ENCODE results near the gene VMAC. TPM values are rescaled to one million over a fixed set of nuclear protein-coding genes. Genes with fewer than 3 reads are reported as not detected.

VMAC gene
- total and polyA plus RNA-seq, 9 of the 15 experiments (the other 6 are each of a cell fraction or from before 2014, with no cell fraction given): 0.03 to 3.4 (median 1.1) TPM

DNA sequence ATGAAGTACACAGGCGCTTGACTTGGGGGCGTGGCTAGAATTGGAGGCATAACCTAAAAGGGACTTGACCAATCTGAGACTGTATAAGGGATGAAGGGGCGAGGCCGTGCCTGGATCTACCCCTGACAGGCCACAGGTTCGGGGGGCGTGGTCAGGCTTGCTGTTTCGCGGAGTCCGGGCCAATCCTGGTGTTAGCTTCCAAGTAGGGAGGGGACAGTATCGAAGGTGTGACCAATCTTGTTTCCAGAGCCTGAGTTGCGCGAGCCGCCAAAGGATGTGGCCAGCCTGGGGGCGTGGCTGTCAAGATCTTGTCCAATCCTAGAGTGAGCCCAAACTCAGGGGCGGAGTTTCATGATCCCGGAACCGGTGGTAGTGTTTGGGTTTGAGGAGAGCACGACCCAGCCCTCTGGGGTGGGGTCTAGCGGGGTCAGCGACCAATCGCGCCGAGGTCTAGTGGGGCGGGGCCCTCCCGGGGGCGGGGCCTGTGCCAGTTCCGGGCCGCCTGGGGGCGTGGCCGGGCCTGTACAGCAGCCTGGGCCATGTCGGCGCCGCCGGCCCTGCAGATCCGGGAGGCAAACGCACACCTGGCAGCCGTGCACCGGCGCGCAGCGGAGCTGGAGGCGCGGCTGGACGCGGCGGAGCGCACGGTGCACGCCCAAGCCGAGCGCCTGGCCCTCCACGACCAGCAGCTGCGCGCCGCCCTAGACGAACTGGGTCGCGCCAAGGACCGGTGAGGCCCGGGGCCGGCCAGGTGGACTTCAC, at the start of gene VMAC (continued):
- TF ChIP-seq, protein P1, sequence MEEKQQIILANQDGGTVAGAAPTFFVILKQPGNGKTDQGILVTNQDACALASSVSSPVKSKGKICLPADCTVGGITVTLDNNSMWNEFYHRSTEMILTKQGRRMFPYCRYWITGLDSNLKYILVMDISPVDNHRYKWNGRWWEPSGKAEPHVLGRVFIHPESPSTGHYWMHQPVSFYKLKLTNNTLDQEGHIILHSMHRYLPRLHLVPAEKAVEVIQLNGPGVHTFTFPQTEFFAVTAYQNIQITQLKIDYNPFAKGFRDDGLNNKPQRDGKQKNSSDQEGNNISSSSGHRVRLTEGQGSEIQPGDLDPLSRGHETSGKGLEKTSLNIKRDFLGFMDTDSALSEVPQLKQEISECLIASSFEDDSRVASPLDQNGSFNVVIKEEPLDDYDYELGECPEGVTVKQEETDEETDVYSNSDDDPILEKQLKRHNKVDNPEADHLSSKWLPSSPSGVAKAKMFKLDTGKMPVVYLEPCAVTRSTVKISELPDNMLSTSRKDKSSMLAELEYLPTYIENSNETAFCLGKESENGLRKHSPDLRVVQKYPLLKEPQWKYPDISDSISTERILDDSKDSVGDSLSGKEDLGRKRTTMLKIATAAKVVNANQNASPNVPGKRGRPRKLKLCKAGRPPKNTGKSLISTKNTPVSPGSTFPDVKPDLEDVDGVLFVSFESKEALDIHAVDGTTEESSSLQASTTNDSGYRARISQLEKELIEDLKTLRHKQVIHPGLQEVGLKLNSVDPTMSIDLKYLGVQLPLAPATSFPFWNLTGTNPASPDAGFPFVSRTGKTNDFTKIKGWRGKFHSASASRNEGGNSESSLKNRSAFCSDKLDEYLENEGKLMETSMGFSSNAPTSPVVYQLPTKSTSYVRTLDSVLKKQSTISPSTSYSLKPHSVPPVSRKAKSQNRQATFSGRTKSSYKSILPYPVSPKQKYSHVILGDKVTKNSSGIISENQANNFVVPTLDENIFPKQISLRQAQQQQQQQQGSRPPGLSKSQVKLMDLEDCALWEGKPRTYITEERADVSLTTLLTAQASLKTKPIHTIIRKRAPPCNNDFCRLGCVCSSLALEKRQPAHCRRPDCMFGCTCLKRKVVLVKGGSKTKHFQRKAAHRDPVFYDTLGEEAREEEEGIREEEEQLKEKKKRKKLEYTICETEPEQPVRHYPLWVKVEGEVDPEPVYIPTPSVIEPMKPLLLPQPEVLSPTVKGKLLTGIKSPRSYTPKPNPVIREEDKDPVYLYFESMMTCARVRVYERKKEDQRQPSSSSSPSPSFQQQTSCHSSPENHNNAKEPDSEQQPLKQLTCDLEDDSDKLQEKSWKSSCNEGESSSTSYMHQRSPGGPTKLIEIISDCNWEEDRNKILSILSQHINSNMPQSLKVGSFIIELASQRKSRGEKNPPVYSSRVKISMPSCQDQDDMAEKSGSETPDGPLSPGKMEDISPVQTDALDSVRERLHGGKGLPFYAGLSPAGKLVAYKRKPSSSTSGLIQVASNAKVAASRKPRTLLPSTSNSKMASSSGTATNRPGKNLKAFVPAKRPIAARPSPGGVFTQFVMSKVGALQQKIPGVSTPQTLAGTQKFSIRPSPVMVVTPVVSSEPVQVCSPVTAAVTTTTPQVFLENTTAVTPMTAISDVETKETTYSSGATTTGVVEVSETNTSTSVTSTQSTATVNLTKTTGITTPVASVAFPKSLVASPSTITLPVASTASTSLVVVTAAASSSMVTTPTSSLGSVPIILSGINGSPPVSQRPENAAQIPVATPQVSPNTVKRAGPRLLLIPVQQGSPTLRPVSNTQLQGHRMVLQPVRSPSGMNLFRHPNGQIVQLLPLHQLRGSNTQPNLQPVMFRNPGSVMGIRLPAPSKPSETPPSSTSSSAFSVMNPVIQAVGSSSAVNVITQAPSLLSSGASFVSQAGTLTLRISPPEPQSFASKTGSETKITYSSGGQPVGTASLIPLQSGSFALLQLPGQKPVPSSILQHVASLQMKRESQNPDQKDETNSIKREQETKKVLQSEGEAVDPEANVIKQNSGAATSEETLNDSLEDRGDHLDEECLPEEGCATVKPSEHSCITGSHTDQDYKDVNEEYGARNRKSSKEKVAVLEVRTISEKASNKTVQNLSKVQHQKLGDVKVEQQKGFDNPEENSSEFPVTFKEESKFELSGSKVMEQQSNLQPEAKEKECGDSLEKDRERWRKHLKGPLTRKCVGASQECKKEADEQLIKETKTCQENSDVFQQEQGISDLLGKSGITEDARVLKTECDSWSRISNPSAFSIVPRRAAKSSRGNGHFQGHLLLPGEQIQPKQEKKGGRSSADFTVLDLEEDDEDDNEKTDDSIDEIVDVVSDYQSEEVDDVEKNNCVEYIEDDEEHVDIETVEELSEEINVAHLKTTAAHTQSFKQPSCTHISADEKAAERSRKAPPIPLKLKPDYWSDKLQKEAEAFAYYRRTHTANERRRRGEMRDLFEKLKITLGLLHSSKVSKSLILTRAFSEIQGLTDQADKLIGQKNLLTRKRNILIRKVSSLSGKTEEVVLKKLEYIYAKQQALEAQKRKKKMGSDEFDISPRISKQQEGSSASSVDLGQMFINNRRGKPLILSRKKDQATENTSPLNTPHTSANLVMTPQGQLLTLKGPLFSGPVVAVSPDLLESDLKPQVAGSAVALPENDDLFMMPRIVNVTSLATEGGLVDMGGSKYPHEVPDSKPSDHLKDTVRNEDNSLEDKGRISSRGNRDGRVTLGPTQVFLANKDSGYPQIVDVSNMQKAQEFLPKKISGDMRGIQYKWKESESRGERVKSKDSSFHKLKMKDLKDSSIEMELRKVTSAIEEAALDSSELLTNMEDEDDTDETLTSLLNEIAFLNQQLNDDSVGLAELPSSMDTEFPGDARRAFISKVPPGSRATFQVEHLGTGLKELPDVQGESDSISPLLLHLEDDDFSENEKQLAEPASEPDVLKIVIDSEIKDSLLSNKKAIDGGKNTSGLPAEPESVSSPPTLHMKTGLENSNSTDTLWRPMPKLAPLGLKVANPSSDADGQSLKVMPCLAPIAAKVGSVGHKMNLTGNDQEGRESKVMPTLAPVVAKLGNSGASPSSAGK (IDR thresholded peaks at IDR 0.05): no peak
- peak; percentile 61; the same call in 1 of the 2 replicates for TF ChIP-seq GABPA (tag; conservative IDR thresholded peaks at IDR 0.05; ENCODE audit: low read depth)
- TF ChIP-seq FUS (optimal IDR thresholded peaks at IDR 0.05; ENCODE audit: low read depth, low read length): peak; percentile 66
- TF ChIP-seq HLTF (IDR thresholded peaks at IDR 0.05): no peak
- peak; percentile 79 for TF ChIP-seq ELF1 (tag; IDR thresholded peaks at IDR 0.05)
- TF ChIP-seq CREB1 (IDR thresholded peaks at IDR 0.05): no peak
- TF ChIP-seq CREB1 (CRISPR knock-in tag; IDR thresholded peaks at IDR 0.05): 0 out of 2 replicates have a peak, but pooled peaks have one; percentile 24
- no peak for TF ChIP-seq PML (IDR thresholded peaks at IDR 0.05; ENCODE audit: low read length)
- TF ChIP-seq HIVEP1 (CRISPR knock-in tag; IDR thresholded peaks at IDR 0.05): 0 out of 2 replicates have a peak, but pooled peaks have one; percentile 32
- 0 out of 4 replicates have a peak, but pooled peaks have one; percentile 38 to 64 for TF ChIP-seq NONO (IDR thresholded peaks at IDR 0.05; ENCODE audit: low read depth in 2 of 2, low read length in 1 of 2)
- TF ChIP-seq MBD2 (IDR thresholded peaks at IDR 0.05; ENCODE audit: borderline replicate concordance, low read depth): peak; percentile 82; the same call in 1 of the 2 replicates
- no peak for TF ChIP-seq IFI16 (CRISPR knock-in tag; IDR thresholded peaks at IDR 0.05)
